Psoas muscle (tissue), 8 donors: ENCODE results near the gene HEATR5A. TPM values are rescaled to one million over a fixed set of nuclear protein-coding genes. Genes with fewer than 3 reads are reported as not detected.

Experiments
- ATAC-seq, 4 donors: fragments of 200-7000 bp; cut with Tn5 transposase; one replicate each; pipeline ENCODE4 v1.9.1; 2020; ENCODE audit warnings: moderate library complexity in 3 of 4, mild to moderate bottlenecking in 2 of 4
- DNase-seq, 2 donors: peaks; one replicate each; pipeline ENCODE4 v3.0.0-alpha.2; 2020
- H3K27ac ChIP-seq: fragments of 200-600 bp; one replicate; pipeline ENCODE4 v1.8.0; 2022
- H3K27me3 ChIP-seq, 3 donors: fragments of 200-600 bp in 1 of 3; one replicate each; pipeline versions ENCODE4 v1.6.1 to v1.8.0; 2013 to 2022; ENCODE audit warnings: low read length in 2 of 3, mild to moderate bottlenecking in 2 of 3, moderate library complexity in 1 of 3; ENCODE audit not compliant: insufficient read depth in 3 of 3
- H3K36me3 ChIP-seq, 2 donors: fragments of 200-600 bp in 1 of 2; one replicate each; pipeline versions ENCODE4 v1.6.1 to v1.8.0; 2013 to 2022; ENCODE audit warnings: low read depth in 1 of 2, mild to moderate bottlenecking in 1 of 2, moderate library complexity in 1 of 2; ENCODE audit not compliant: insufficient read depth in 1 of 2
- H3K4me1 ChIP-seq: fragments of 200-600 bp; one replicate; pipeline ENCODE4 v1.8.0; 2022
- H3K4me3 ChIP-seq: fragments of 200-600 bp; one replicate; pipeline ENCODE4 v1.8.0; 2022; ENCODE audit warnings: mild to moderate bottlenecking
- H3K9me3 ChIP-seq: fragments of 200-600 bp; one replicate; pipeline ENCODE4 v1.8.0; 2022
- WGBS, 3 donors: extraction: QIAGEN DNeasy Blood & Tissue Kit; methylation state at CpG; one replicate each; pipeline versions ENCODE4 v1.1.6 to v1.1.7; 2013; 5-methylcytosine and 5-hydroxymethylcytosine counted together
- intact Hi-C, 2 donors: fragments of 100-400 bp; cut with DNase I; formaldehyde crosslinking; loops; one replicate each; pipeline versions ENCODE4 v1.11.0 to v1.14.2; 2022
- polyA plus RNA-seq, 3 donors: library from polyadenylated mRNA; stranded (reverse); fragments of 200-250 nt; gene quantifications; one replicate each; pipeline ENCODE4 v1.2.3, GENCODE V29; 2013
- total RNA-seq, 4 donors: library from RNA; stranded (reverse); fragmentation: NEBNext Ultra II Directional in 2 of 4; extraction: Animal tissue kit (Norgen Biotek cat#: 25700) in 2 of 4; gene quantifications; one replicate each; pipeline versions ENCODE4 v1.2.1 to v1.2.4, GENCODE V29; 2021 to 2023
- TF ChIP-seq, protein P1 (sequence below): fragments of 200-600 bp; IDR thresholded peaks from one replicate; pipeline ENCODE4 v1.8.0; 2022; ENCODE audit warnings: antibody characterized with exemption
- donor health status: healthy with polysubstance abuse.
- donor health status: DM: no; HTN: no; CAD: no; lungs with moderate emphysema.
- donor health status: Bipolar disorder and iron deficiency.
- donor health status: healthy.
- donor health status: DM: yes; HTN: yes; CAD: no.
- donor health status: DM: no; HTN: no; CAD: no.
- donor health status: DM: no; HTN: no; CAD: no.
- donor health status: DM: yes; HTN: yes; CAD: no.

Gene HEATR5A
- total and polyA plus RNA-seq, 7 donors, result 10.2 to 40.4 (median 21.5) TPM

DNA sequence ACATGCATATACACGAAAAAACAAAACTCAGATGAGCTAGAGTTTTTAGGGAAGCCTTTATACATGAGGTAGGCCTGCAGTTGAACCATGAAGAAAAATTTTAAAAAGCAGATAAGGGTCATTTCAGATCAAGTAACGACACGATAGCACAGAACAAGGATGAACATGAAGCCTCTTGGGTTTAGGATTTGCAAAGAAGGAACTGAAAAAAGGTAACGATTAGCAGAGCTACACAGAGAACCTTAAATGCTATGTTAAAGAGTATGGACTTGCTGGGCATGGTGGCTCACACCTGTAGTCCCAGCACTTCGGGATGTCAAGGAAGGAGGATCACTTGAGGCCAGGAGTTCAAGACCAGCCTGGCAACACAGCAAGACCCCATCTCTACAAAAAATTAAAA lies 116.7 kb downstream of the HEATR5A start:
- ATAC-seq (no peak), DNase-seq (no peak)
- no peak overlapping the region for H3K4me3 ChIP-seq
- no peaks in the 10 kb centered on the region for H3K9me3 ChIP-seq
- H3K36me3 ChIP-seq, result peaks cover 3 to 86% of the 10 kb centered on the region in 2 donors
- H3K27me3 ChIP-seq, result no peaks in the 10 kb centered on the region
- TF ChIP-seq, protein P1, sequence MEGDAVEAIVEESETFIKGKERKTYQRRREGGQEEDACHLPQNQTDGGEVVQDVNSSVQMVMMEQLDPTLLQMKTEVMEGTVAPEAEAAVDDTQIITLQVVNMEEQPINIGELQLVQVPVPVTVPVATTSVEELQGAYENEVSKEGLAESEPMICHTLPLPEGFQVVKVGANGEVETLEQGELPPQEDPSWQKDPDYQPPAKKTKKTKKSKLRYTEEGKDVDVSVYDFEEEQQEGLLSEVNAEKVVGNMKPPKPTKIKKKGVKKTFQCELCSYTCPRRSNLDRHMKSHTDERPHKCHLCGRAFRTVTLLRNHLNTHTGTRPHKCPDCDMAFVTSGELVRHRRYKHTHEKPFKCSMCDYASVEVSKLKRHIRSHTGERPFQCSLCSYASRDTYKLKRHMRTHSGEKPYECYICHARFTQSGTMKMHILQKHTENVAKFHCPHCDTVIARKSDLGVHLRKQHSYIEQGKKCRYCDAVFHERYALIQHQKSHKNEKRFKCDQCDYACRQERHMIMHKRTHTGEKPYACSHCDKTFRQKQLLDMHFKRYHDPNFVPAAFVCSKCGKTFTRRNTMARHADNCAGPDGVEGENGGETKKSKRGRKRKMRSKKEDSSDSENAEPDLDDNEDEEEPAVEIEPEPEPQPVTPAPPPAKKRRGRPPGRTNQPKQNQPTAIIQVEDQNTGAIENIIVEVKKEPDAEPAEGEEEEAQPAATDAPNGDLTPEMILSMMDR, result no peak
- no peak overlapping the region for H3K27ac ChIP-seq
- H3K4me1 ChIP-seq, result no peaks in the 10 kb centered on the region
- intact Hi-C loops, result loop anchor here in 1 of 2 donors (10.0 kb wide), 1 partner anchor 89 kb away; no protein-coding TSS in a partner anchor
- 86 to 95% (median 94%) methylated on average over 5 of the region's 5 CpGs for WGBS, 3 donors

DNA sequence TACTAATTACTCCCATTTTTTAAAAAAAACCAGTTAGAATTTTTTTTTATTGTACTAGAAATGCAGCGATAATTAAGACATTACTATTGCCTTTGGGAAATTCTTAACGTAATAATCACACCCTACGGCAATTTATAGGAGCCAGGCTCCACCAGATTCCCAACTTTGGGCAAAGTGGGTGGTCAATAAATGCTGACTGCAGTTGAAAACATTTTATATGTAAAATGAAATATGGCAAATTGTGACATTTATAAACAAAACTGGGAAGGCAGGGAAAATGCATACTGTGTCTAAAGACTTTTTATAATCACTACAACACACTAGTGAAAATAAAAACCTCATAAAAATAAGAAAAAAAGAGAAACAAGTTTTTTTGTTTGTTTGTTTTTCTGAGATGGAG lies 119.5 kb downstream of the HEATR5A start:
- H3K4me3 ChIP-seq, result no peak overlapping the region
- H3K9me3 ChIP-seq, result no peaks in the 10 kb centered on the region
- ATAC-seq (no peak), DNase-seq (no peak)
- no peaks in the 10 kb centered on the region for H3K27me3 ChIP-seq
- peaks cover 3 to 66% of the 10 kb centered on the region in 2 donors for H3K36me3 ChIP-seq
- H3K4me1 ChIP-seq, result peaks cover 5% of the 10 kb centered on the region
- TF ChIP-seq, protein P1, result no peak
- no peak overlapping the region for H3K27ac ChIP-seq
- WGBS, 3 donors, result 94 to 97% (median 96%) methylated on average over 3 of the region's 3 CpGs
- intact Hi-C loops, result loop anchor here in 1 of 2 donors (10.0 kb wide), 1 partner anchor 86 kb away; no protein-coding TSS in a partner anchor

DNA sequence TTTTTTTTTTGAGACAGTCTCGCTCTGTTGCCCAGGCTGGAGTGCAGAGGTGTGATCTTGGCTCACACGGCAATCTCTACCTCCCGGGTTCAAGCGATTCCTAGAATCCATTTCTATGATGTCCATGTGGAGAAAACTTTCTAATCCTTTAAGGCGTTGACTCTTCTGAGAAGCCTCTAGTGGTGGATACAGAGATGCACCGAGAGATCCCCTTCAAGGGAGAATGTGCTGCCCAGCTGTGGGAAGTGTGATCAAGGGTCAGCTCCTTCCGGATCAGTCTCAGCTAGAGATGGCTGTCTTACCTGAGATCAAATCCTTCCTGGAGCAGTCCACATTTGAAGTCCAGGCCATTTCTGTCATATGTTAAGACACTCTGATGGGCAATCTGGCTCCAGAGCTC lies 120.1 kb downstream of the HEATR5A start:
- H3K27me3 ChIP-seq, result no peaks in the 10 kb centered on the region
- peaks cover 3 to 66% of the 10 kb centered on the region in 2 donors for H3K36me3 ChIP-seq
- no peaks in the 10 kb centered on the region for H3K9me3 ChIP-seq
- TF ChIP-seq, protein P1, result no peak
- WGBS, 3 donors, result 92 to 97% (median 93%) methylated on average over 7 of the region's 7 CpGs
- peaks cover 5% of the 10 kb centered on the region for H3K4me1 ChIP-seq
- intact Hi-C loops, result loop anchor here in 1 of 2 donors (10.0 kb wide), 1 partner anchor 85 kb away; no protein-coding TSS in a partner anchor
- ATAC-seq (peak in 1 of 4 donors; percentile 34), DNase-seq (no peak)
- no peak overlapping the region for H3K27ac ChIP-seq
- H3K4me3 ChIP-seq, result no peak overlapping the region

DNA sequence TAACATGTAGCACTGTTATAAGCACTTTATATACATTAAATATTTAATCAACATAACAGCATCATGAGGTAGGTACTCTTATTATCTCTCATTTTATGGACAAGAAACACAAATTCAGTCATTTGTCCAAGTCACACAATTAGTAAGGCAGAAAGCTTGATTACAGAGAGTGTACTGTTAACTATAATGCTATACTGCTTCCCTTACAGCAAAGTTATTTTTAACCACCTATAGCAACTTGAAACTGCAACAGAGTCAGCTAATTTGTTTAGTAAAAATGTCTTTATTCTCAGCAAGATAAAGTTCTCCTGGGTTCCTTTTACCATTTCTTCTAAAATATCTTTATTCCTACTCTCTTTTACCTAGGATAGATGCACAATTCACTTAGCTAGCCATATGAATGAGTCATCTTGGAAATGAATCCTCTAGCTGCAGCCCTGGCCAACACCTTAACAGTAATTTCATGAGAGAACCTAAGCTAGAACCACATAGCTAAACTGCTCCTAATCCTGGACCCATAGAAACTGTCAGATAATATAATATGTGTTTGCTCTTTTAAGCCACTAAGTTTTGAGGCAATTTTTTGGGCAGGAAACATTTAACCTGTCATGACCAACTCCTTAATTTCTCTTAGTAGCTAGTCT lies 122.5 kb downstream of the HEATR5A start:
- no peak for DNase-seq
- H3K36me3 ChIP-seq, result peaks cover 2 to 57% of the 10 kb centered on the region in 2 donors
- intact Hi-C loops, result no loop called here

More for the DNA sequence above, 122.5 kb downstream of the HEATR5A start:
- Histone ChIP-seq H3K27me3 (no peaks in the 10 kb centered on the region), H3K4me1 (peaks cover 5% of the 10 kb centered on the region), H3K4me3 (no peak overlapping the region), H3K9me3 (no peaks in the 10 kb centered on the region), H3K27ac (no peak overlapping the region)
- TF ChIP-seq, protein P1, result no peak
- ATAC-seq, result peak; percentile 75 to 94 (median 84)
